ENCODE results near the gene CLIP2. TPM values are rescaled to one million over a fixed set of nuclear protein-coding genes. Genes with fewer than 3 reads are reported as not detected.

Gene CLIP2
- total and polyA plus RNA-seq, 2 of the 8 experiments (the other 6 are each of a cell fraction or from before 2014, with no cell fraction given): 8.3 to 41.5 TPM

DNA sequence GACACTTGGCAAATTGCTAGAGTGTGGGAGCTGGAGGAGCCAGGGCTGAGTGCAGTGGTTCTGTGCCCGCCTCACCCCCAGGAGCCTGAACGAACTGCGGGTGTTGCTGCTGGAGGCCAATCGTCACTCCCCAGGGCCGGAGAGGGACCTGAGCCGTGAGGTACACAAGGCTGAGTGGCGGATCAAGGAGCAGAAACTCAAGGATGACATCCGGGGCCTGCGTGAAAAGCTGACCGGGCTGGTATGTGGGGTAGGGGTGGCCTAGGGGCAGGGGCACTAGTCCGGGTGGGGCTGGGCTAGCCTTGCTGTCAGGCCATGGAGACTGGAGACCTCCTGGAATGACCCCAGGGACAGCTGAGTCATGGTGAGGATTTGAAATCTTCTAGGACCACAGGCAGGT is 107.8 kb downstream of the CLIP2 start:
- H3K23ac ChIP-seq (ENCODE audit: insufficient read length): no peak overlapping the region
- TF ChIP-seq TAF1 (IDR thresholded peaks at IDR 0.05; ENCODE audit: low read depth, low read length): no peak
- TF ChIP-seq PHF8 (conservative IDR thresholded peaks at IDR 0.05; ENCODE audit: low read depth, low read length): no peak
- TF ChIP-seq RNF2 (IDR thresholded peaks at IDR 0.05; ENCODE audit: borderline replicate concordance, low read depth, low read length, missing control alignments, poor library complexity, severe bottlenecking): no peak
- TF ChIP-seq POLR2AphosphoS5 (IDR thresholded peaks at IDR 0.05; ENCODE audit: low read depth, low read length): no peak
- no peak for TF ChIP-seq RAD21 (IDR thresholded peaks at IDR 0.05 in 1 of 2, conservative IDR thresholded peaks at IDR 0.05 in 1 of 2; ENCODE audit: low read depth in 2 of 2, low read length in 2 of 2)
- TF ChIP-seq ASH2L (IDR thresholded peaks at IDR 0.05; ENCODE audit: low read length): no peak
- TF ChIP-seq SIRT6 (IDR thresholded peaks at IDR 0.05; ENCODE audit: low read length): no peak
- TF ChIP-seq KDM4A (IDR thresholded peaks at IDR 0.05; ENCODE audit: low read depth, low read length, severe bottlenecking): no peak
- TF ChIP-seq, protein P1, sequence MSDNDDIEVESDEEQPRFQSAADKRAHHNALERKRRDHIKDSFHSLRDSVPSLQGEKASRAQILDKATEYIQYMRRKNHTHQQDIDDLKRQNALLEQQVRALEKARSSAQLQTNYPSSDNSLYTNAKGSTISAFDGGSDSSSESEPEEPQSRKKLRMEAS (IDR thresholded peaks at IDR 0.05): no peak
- no peak for TF ChIP-seq CBX8 (IDR thresholded peaks at IDR 0.05; ENCODE audit: borderline replicate concordance, low read depth, low read length)
- no peak for TF ChIP-seq JUND (IDR thresholded peaks at IDR 0.05; ENCODE audit: low read length)
- TF ChIP-seq CTBP2 (IDR thresholded peaks at IDR 0.05; ENCODE audit: borderline replicate concordance, insufficient read depth, insufficient read length, low read length): no peak
- no peak for TF ChIP-seq SIX5 (IDR thresholded peaks at IDR 0.05; ENCODE audit: low read depth, low read length)
- no peak for TF ChIP-seq KDM1A (IDR thresholded peaks at IDR 0.05; ENCODE audit: borderline replicate concordance, low read length)

More for the DNA sequence above, 107.8 kb downstream of the CLIP2 start:
- Histone ChIP-seq H3K36me3 (ENCODE audit: control insufficient read depth in 2 of 4, insufficient read depth in 4 of 4, low read length in 3 of 4) (peaks cover 0 to 18% (median 1%) of the 10 kb centered on the region in 4 experiments; a peak in 4 of 8 replicates), H3K23me2 (ENCODE audit: low read depth, low read length) (no peaks in the 10 kb centered on the region; the same call in 1 of the 2 replicates), H3K4ac (replicated peaks; ENCODE audit: insufficient read length, low read depth, low read length) (no peak overlapping the region), H4K8ac (ENCODE audit: extremely low read depth, insufficient read depth, low read length) (no peak overlapping the region), H3K4me1 (replicated peaks in 1 of 4; ENCODE audit: control insufficient read depth in 3 of 4, insufficient read depth in 4 of 4, low read length in 3 of 4) (peaks cover 0 to 4% (median 0%) of the 10 kb centered on the region in 4 experiments; a peak in 1 of 7 replicates), H3K4me2 (ENCODE audit: insufficient read depth in 1 of 2, low read depth in 2 of 2, low read length in 2 of 2) (no peak overlapping the region), H3K27ac (ENCODE audit: low read depth, low read length) (no peak overlapping the region), H2BK12ac (ENCODE audit: low read depth, low read length) (no peak overlapping the region), H4K20me1 (replicated peaks in 1 of 2; ENCODE audit: control insufficient read depth in 1 of 2, insufficient read depth in 2 of 2, low read length in 2 of 2) (no peaks in the 10 kb centered on the region), H3K9me3 (ENCODE audit: insufficient read depth in 2 of 2, low read depth in 1 of 2, low read length in 1 of 2) (no peaks in the 10 kb centered on the region), H3K14ac (ENCODE audit: insufficient read length) (no peak overlapping the region), H3K18ac (ENCODE audit: extremely low read depth, low read length) (no peak overlapping the region), H3K79me1 (ENCODE audit: low read depth, low read length) (no peaks in the 10 kb centered on the region), H3K4me3 (ENCODE audit: extremely low read depth in 1 of 4, insufficient read depth in 2 of 4, low read depth in 3 of 4, low read length in 4 of 4) (no peak overlapping the region), H3K9ac (replicated peaks in 1 of 4; ENCODE audit: extremely low read depth in 1 of 4, low read depth in 3 of 4, low read length in 3 of 4) (no peak overlapping the region), H2BK120ac (replicated peaks; ENCODE audit: low read depth, low read length) (no peak overlapping the region), H2AFZ (ENCODE audit: low read length) (no peak overlapping the region), H2BK5ac (ENCODE audit: low read depth, low read length) (no peak overlapping the region), H4K5ac (ENCODE audit: insufficient read length, low read depth, low read length) (no peak overlapping the region), H2AK5ac (ENCODE audit: low read depth, low read length) (no peak overlapping the region), H3K27me3 (replicated peaks in 1 of 4; ENCODE audit: control insufficient read depth in 3 of 4, extremely low read depth in 1 of 4, insufficient read depth in 3 of 4, low read length in 3 of 4) (no peaks in the 10 kb centered on the region), H3K79me2 (ENCODE audit: control insufficient read depth in 1 of 2, insufficient read depth in 2 of 2, low read length in 2 of 2) (no peaks in the 10 kb centered on the region), H3K56ac (replicated peaks; ENCODE audit: insufficient read length, low read depth, low read length) (no peak overlapping the region), H2BK15ac (ENCODE audit: low read length) (no peak overlapping the region), H4K91ac (replicated peaks; ENCODE audit: insufficient read length, low read length) (no peak overlapping the region), H2BK20ac (ENCODE audit: low read length) (no peak overlapping the region)
- 92% methylated on average over 7 of the region's 11 CpGs; no CpG with 5 or more reads in 1 of the 2 experiments for WGBS, 2 experiments (ENCODE audit: extremely low coverage in 1 of 2, insufficient coverage in 1 of 2, insufficient read length in 1 of 2, insufficient replicate concordance in 2 of 2, low coverage in 1 of 2, low lambda C conversion rate in 2 of 2, missing lambda C conversion rate in 1 of 2)
- POLR2A ChIA-PET (ENCODE audit: partially characterized antibody): no interaction called here
- no peak for FAIRE-seq
- DNase-seq (ENCODE audit: low read depth in 1 of 2, low spot score in 2 of 2): no peak
- CTCF ChIA-PET (ENCODE audit: partially characterized antibody): interaction anchor here (1.0 to 6.7 kb wide), 4 partner anchors 8 to 337 kb away, joined by 3 to 132 read pairs (median 6); no protein-coding TSS in a partner anchor
